HFFc6 (cell line): ENCODE data around the gene ACSS2. TPM values are rescaled to one million over a fixed set of nuclear protein-coding genes. Genes with fewer than 3 reads are reported as not detected.

ENCODE experiments used
- DNase-seq: peaks from one replicate; pipeline ENCODE4 v3.0.0-alpha.2; 2018
- H3K27ac Mint-ChIP-seq: 2 replicates; pipeline ENCODE4 v1.8.0; 2020; ENCODE audit warnings: mild to moderate bottlenecking, mixed read lengths
- H3K27me3 Mint-ChIP-seq: 2 replicates; pipeline ENCODE4 v1.8.0; 2021; ENCODE audit warnings: mild to moderate bottlenecking, moderate library complexity, mixed read lengths; ENCODE audit not compliant: insufficient read depth
- H3K36me3 Mint-ChIP-seq: 2 replicates; pipeline ENCODE4 v1.8.0; 2021; ENCODE audit warnings: low read depth, mixed read lengths
- H3K4me1 Mint-ChIP-seq: 2 replicates; pipeline ENCODE4 v1.8.0; 2020; ENCODE audit warnings: low read depth, mixed read lengths
- H3K4me3 Mint-ChIP-seq: 2 replicates; pipeline ENCODE4 v1.8.0; 2020; ENCODE audit warnings: mild to moderate bottlenecking, moderate library complexity, mixed read lengths
- H3K9me3 Mint-ChIP-seq: 2 replicates; pipeline ENCODE4 v1.8.0; 2020; ENCODE audit warnings: mild to moderate bottlenecking, mixed read lengths
- CTCF ChIP-seq: fragments of 200-600 bp; sonication (generic); IDR thresholded peaks from 2 replicates; pipeline ENCODE4 v1.5.0; 2021; ENCODE audit warnings: antibody characterized with exemption, mild to moderate bottlenecking
- total RNA-seq, 6 experiments: library from RNA; stranded (reverse); fragmentation: NEBNext Ultra II Directional; extraction: Animal tissue kit (Norgen Biotek cat#: 25700); gene quantifications; 2 replicates in 1 of 6; 3 replicates in 5 of 6; pipeline ENCODE4 v1.2.3, GENCODE V29; 2021

ACSS2 gene
- total RNA-seq, 6 experiments from 2014 or later, result 13.2 to 18.0 (median 15.5) TPM

GRCh38 chr20:34859826-34860545, 16.4 kb upstream of the ACSS2 start:
- Mint-ChIP-seq H3K36me3 (peaks cover 9% of the 10 kb centered on the region), H3K27ac (no peak overlapping the region), H3K4me1 (no peaks in the 10 kb centered on the region), H3K9me3 (no peaks in the 10 kb centered on the region), H3K4me3 (no peak overlapping the region), H3K27me3 (peaks cover 3% of the 10 kb centered on the region)
- no peak for DNase-seq
- TF ChIP-seq CTCF, result no peak

GRCh38 chr20:34861386-34862084, 14.9 kb upstream of the ACSS2 start:
- no peak for DNase-seq
- Mint-ChIP-seq H3K9me3 (no peaks in the 10 kb centered on the region), H3K27ac (no peak overlapping the region), H3K4me3 (no peak overlapping the region), H3K4me1 (no peaks in the 10 kb centered on the region), H3K36me3 (peaks cover 9% of the 10 kb centered on the region), H3K27me3 (peaks cover 3% of the 10 kb centered on the region)
- no peak for TF ChIP-seq CTCF

GRCh38 chr20:34862724-34863123, 13.7 kb upstream of the ACSS2 start:
- peaks cover 9% of the 10 kb centered on the region for H3K36me3 Mint-ChIP-seq
- peaks cover 3% of the 10 kb centered on the region for H3K27me3 Mint-ChIP-seq
- no peak overlapping the region for H3K4me3 Mint-ChIP-seq
- H3K27ac Mint-ChIP-seq, result no peak overlapping the region
- no peak for DNase-seq
- no peaks in the 10 kb centered on the region for H3K4me1 Mint-ChIP-seq
- H3K9me3 Mint-ChIP-seq, result no peaks in the 10 kb centered on the region
- no peak for TF ChIP-seq CTCF

- Mint-ChIP-seq H3K4me1 (no peaks in the 10 kb centered on the region), H3K27ac (no peak overlapping the region), H3K27me3 (no peaks in the 10 kb centered on the region; the same call in 1 of the 2 replicates), H3K9me3 (no peaks in the 10 kb centered on the region), H3K36me3 (0 out of 2 replicates have a peak, but pooled peaks cover 4% of the 10 kb centered on the region), H3K4me3 (no peak overlapping the region)
- no peak for DNase-seq
- no peak for TF ChIP-seq CTCF
Measured at GRCh38 chr20:34863421-34863965, 12.9 kb upstream of the ACSS2 start.

- H3K9me3 Mint-ChIP-seq, result no peaks in the 10 kb centered on the region
- H3K27me3 Mint-ChIP-seq, result no peaks in the 10 kb centered on the region; the same call in 1 of the 2 replicates
- no peak for DNase-seq
- 0 out of 2 replicates have a peak, but pooled peaks cover 4% of the 10 kb centered on the region for H3K36me3 Mint-ChIP-seq
- H3K27ac Mint-ChIP-seq, result no peak overlapping the region
- no peak for TF ChIP-seq CTCF
- no peak overlapping the region for H3K4me3 Mint-ChIP-seq
- no peaks in the 10 kb centered on the region for H3K4me1 Mint-ChIP-seq
Measured at GRCh38 chr20:34864216-34864615, 12.2 kb upstream of the ACSS2 start.
